Liver (tissue), 9 donors: ENCODE results near the gene CAPN3. TPM values are rescaled to one million over a fixed set of nuclear protein-coding genes. Genes with fewer than 3 reads are reported as not detected.

Experiments
- DNase-seq: peaks from one replicate; pipeline ENCODE4 v3.0.0-alpha.2; 2017; ENCODE audit warnings: low spot score
- H3K27ac ChIP-seq, 2 donors: one replicate each; pipeline ENCODE4 v1.7.0; 2013; ENCODE audit warnings: inconsistent platforms in 2 of 2, low read length in 2 of 2, control low read depth in 1 of 2, low read depth in 1 of 2, mild to moderate bottlenecking in 1 of 2
- H3K27me3 ChIP-seq, 4 donors: one replicate each; pipeline versions ENCODE4 v1.6.1 to v1.7.0; 2013; ENCODE audit warnings: low read length in 3 of 4, inconsistent platforms in 1 of 4, mild to moderate bottlenecking in 1 of 4, moderate library complexity in 1 of 4; ENCODE audit not compliant: control insufficient read depth in 4 of 4, insufficient read depth in 4 of 4
- H3K36me3 ChIP-seq, 4 donors: one replicate each; pipeline versions ENCODE4 v1.6.1 to v1.7.0; 2013; ENCODE audit warnings: low read length in 3 of 4, mild to moderate bottlenecking in 3 of 4, low read depth in 1 of 4, moderate library complexity in 1 of 4; ENCODE audit not compliant: control insufficient read depth in 4 of 4, insufficient read depth in 3 of 4
- H3K4me1 ChIP-seq, 4 donors: one replicate each; pipeline versions ENCODE4 v1.6.1 to v1.7.0; 2013; ENCODE audit warnings: low read length in 3 of 4, mild to moderate bottlenecking in 3 of 4, moderate library complexity in 1 of 4; ENCODE audit not compliant: control insufficient read depth in 4 of 4, insufficient read depth in 4 of 4
- H3K4me3 ChIP-seq, 3 donors: one replicate each; pipeline versions ENCODE4 v1.6.1 to v1.7.0; 2013; ENCODE audit warnings: low read length in 3 of 3, control low read depth in 1 of 3, low read depth in 1 of 3, mild to moderate bottlenecking in 1 of 3
- H3K9ac ChIP-seq, 2 donors: one replicate each; pipeline ENCODE4 v1.7.0; 2013; ENCODE audit warnings: low read length in 2 of 2, mild to moderate bottlenecking in 2 of 2, moderate library complexity in 2 of 2, control low read depth in 1 of 2, low read depth in 1 of 2
- H3K9me3 ChIP-seq, 4 donors: one replicate each; pipeline versions ENCODE4 v1.6.1 to v1.7.0; 2013; ENCODE audit warnings: low read length in 3 of 4; ENCODE audit not compliant: control insufficient read depth in 4 of 4
- EGR1 ChIP-seq, 2 donors: IDR thresholded peaks; 2 replicates each; pipeline ENCODE4 v1.6.1; 2016 to 2018; ENCODE audit warnings: antibody characterized with exemption in 2 of 2, low read depth in 2 of 2
- FOXA1 ChIP-seq: IDR thresholded peaks from 2 replicates; pipeline ENCODE4 v1.6.1; 2016; ENCODE audit warnings: antibody characterized with exemption
- FOXA2 ChIP-seq: IDR thresholded peaks from 2 replicates; pipeline ENCODE4 v1.6.1; 2016; ENCODE audit warnings: antibody characterized with exemption
- JUND ChIP-seq, 2 donors: IDR thresholded peaks; 2 replicates each; pipeline ENCODE4 v1.6.1; 2016; ENCODE audit warnings: antibody characterized with exemption in 2 of 2
- MAX ChIP-seq: IDR thresholded peaks from 2 replicates; pipeline ENCODE4 v1.6.1; 2016; ENCODE audit warnings: antibody characterized with exemption
- NR2F2 ChIP-seq: IDR thresholded peaks from 2 replicates; pipeline ENCODE4 v1.6.1; 2016; ENCODE audit warnings: antibody characterized with exemption
- SP1 ChIP-seq: IDR thresholded peaks from 2 replicates; pipeline ENCODE4 v1.6.1; 2018; ENCODE audit warnings: antibody characterized with exemption, mild to moderate bottlenecking
- TAF1 ChIP-seq: conservative IDR thresholded peaks from 2 replicates; pipeline ENCODE4 v1.6.1; 2016; ENCODE audit warnings: antibody characterized with exemption, mild to moderate bottlenecking
- YY1 ChIP-seq: IDR thresholded peaks from 2 replicates; pipeline ENCODE4 v1.6.1; 2016; ENCODE audit warnings: antibody characterized with exemption, mild to moderate bottlenecking
- WGBS: extraction: QIAGEN DNeasy Blood & Tissue Kit; methylation state at CpG from one replicate; pipeline ENCODE4 v1.1.7; 2013; 5-methylcytosine and 5-hydroxymethylcytosine counted together
- polyA plus RNA-seq, 2 donors: library from polyadenylated mRNA; stranded (reverse) in 1 of 2; unstranded in 1 of 2; fragments of 200-250 nt in 1 of 2; fragments of >200 nt in 1 of 2; fragmentation: Nextera tagmentation in 1 of 2; extraction: Ambion mirVana in 1 of 2; gene quantifications; one replicate each; pipeline versions ENCODE4 v1.2.1 to v1.2.3, GENCODE V29; 2013 to 2015
- total RNA-seq, 2 donors: library from RNA; depleted of rRNA; stranded (reverse); fragments of >200 nt; gene quantifications; one replicate each; pipeline ENCODE4 v1.2.3, GENCODE V29; 2014
- TF ChIP-seq, protein P1 (sequence below): IDR thresholded peaks from 2 replicates; pipeline ENCODE4 v1.6.1; 2016; ENCODE audit warnings: antibody characterized with exemption
- TF ChIP-seq, protein P2 (sequence below): fragments of 150-350 bp; IDR thresholded peaks from 2 replicates; pipeline ENCODE4 v1.5.1; 2017; ENCODE audit warnings: improper control_type of control experiment, low read depth, low read length; ENCODE audit not compliant: missing input control
- donor health status: healthy.
- donor health status: healthy.
- donor health status: healthy.
- donor health status: healthy.
- donor health status: healthy.

CAPN3 gene
- total and polyA plus RNA-seq, 4 donors, result 2.0 to 6.1 (median 4.2) TPM

- Histone ChIP-seq H3K36me3 (peaks cover 4 to 62% (median 43%) of the 10 kb centered on the region in 4 donors), H3K4me1 (peaks cover 0 to 2% (median 0%) of the 10 kb centered on the region in 4 donors), H3K9ac (no peak overlapping the region), H3K27ac (no peak overlapping the region), H3K4me3 (no peak overlapping the region), H3K9me3 (no peaks in the 10 kb centered on the region), H3K27me3 (no peaks in the 10 kb centered on the region)
- DNase-seq, result no peak
- TF ChIP-seq EGR1 (IDR thresholded peaks at IDR 0.05; ENCODE audit: low read depth in 2 of 2) (no peak), FOXA2 (no peak), MAX (no peak), FOXA1 (no peak)
- TF ChIP-seq, protein P1, sequence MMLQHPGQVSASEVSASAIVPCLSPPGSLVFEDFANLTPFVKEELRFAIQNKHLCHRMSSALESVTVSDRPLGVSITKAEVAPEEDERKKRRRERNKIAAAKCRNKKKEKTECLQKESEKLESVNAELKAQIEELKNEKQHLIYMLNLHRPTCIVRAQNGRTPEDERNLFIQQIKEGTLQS, result no peak
Measured at GRCh38 chr15:42445551-42445950, 86.2 kb downstream of the CAPN3 start.

GRCh38 chr15:42447599-42447998 is 88.3 kb downstream of the CAPN3 start:
- H3K4me3 ChIP-seq, result no peak overlapping the region
- no peak overlapping the region for H3K27ac ChIP-seq
- no peak overlapping the region for H3K9ac ChIP-seq
- DNase-seq, result no peak
- TF ChIP-seq SP1, result no peak
- no peaks in the 10 kb centered on the region for H3K9me3 ChIP-seq
- H3K4me1 ChIP-seq, result no peaks in the 10 kb centered on the region
- H3K36me3 ChIP-seq, result peaks cover 5 to 66% (median 42%) of the 10 kb centered on the region in 4 donors
- WGBS, result 97% methylated on average over 2 of the region's 2 CpGs
- no peaks in the 10 kb centered on the region for H3K27me3 ChIP-seq

- Histone ChIP-seq H3K27ac (no peak overlapping the region), H3K9ac (no peak overlapping the region), H3K4me1 (no peaks in the 10 kb centered on the region), H3K9me3 (no peaks in the 10 kb centered on the region), H3K27me3 (no peaks in the 10 kb centered on the region), H3K36me3 (peaks cover 5 to 66% (median 41%) of the 10 kb centered on the region in 4 donors), H3K4me3 (no peak overlapping the region)
- WGBS, result 95% methylated on average over 6 of the region's 6 CpGs
- TF ChIP-seq, protein P1, result no peak
- TF ChIP-seq NR2F2 (no peak), YY1 (no peak), JUND (IDR thresholded peaks at IDR 0.05) (no peak), TAF1 (no peak), FOXA2 (no peak), SP1 (no peak)
- TF ChIP-seq, protein P2, sequence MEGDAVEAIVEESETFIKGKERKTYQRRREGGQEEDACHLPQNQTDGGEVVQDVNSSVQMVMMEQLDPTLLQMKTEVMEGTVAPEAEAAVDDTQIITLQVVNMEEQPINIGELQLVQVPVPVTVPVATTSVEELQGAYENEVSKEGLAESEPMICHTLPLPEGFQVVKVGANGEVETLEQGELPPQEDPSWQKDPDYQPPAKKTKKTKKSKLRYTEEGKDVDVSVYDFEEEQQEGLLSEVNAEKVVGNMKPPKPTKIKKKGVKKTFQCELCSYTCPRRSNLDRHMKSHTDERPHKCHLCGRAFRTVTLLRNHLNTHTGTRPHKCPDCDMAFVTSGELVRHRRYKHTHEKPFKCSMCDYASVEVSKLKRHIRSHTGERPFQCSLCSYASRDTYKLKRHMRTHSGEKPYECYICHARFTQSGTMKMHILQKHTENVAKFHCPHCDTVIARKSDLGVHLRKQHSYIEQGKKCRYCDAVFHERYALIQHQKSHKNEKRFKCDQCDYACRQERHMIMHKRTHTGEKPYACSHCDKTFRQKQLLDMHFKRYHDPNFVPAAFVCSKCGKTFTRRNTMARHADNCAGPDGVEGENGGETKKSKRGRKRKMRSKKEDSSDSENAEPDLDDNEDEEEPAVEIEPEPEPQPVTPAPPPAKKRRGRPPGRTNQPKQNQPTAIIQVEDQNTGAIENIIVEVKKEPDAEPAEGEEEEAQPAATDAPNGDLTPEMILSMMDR, result no peak
- no peak for DNase-seq
Measured at GRCh38 chr15:42448281-42448680, 89.0 kb downstream of the CAPN3 start.
